ENCODE data around the gene PPP1R26. TPM values are rescaled to one million over a fixed set of nuclear protein-coding genes. Genes with fewer than 3 reads are reported as not detected.

Gene PPP1R26
- polyA plus RNA-seq, 1 experiment: 6.0 TPM

Other genes starting within 250 kb of the PPP1R26 start
- 54.6 and 102 TPM in 2 replicates for gene MRPS2, start 20.9 kb downstream of the PPP1R26 start, polyA plus RNA-seq (2011; rRNA removed)
- not detected in 2 replicates for gene LCN1, start 41.7 kb downstream of the PPP1R26 start, polyA plus RNA-seq (2011; rRNA removed)
- not detected in 2 replicates for gene OBP2A, start 66.3 kb downstream of the PPP1R26 start, polyA plus RNA-seq (2011; rRNA removed)
- gene PAEP, start 82.0 kb downstream of the PPP1R26 start, polyA plus RNA-seq (2011; rRNA removed): not detected in 2 replicates
- gene GLT6D1, start 159.8 kb downstream of the PPP1R26 start, polyA plus RNA-seq (2011; rRNA removed): not detected in 2 replicates
- gene LCN9, start 183.5 kb downstream of the PPP1R26 start, polyA plus RNA-seq (2011; rRNA removed): not detected in 2 replicates
- not detected in 2 replicates for gene SOHLH1, start 219.7 kb downstream of the PPP1R26 start, polyA plus RNA-seq (2011; rRNA removed)
- not detected in 2 replicates for gene KCNT1, start 222.4 kb downstream of the PPP1R26 start, polyA plus RNA-seq (2011; rRNA removed)

Measured in BJ (cell line).